Measurements from ENCODE around the gene SKP1. TPM values are rescaled to one million over a fixed set of nuclear protein-coding genes. Genes with fewer than 3 reads are reported as not detected.

Gene SKP1
- total RNA-seq, 2 donors from 2014 or later, result 357 to 427 TPM

DNA sequence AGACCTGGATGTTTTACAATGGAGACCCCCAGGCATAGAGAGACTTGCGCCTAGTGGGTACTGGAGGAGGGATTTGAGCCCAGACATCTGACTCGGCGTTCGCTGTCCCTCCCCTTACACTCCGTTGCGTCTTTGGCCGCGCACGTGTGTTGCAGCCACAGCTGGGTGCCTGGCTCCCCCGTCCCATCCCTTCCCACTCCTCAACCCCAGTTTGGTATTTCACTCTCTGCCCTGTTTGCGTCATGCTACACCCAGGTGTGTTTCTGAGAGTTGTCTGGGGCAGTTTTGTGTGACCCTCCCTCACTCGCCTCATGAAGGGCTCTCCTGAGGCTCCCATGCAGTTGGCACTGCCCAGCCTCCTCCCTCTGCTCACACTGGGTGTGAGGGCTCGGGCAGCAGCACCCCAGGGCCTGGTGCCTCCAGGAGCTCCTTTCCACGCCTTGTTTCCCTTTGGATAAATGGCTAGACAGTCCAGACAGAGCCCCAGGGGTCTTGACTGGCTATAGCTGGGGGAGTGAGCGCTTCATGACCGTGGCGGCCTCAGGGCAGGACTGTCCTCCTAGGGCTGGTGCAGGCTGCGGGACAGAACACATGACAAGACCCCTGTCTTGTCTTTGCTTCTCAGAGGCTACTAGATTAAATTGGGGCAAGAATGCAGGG, 48.6 kb downstream of the SKP1 start:
- Histone ChIP-seq H3K4me1 (ENCODE audit: control insufficient read depth, insufficient read depth, low read length) (no peaks in the 10 kb centered on the region), H3K9ac (ENCODE audit: extremely low read depth, low read length, poor library complexity, severe bottlenecking) (no peak overlapping the region), H3K9me3 (ENCODE audit: control insufficient read depth, low read length) (no peaks in the 10 kb centered on the region), H3K27me3 (ENCODE audit: control insufficient read depth, insufficient read depth, low read length, poor library complexity, severe bottlenecking) (no peaks in the 10 kb centered on the region), H3K36me3 (ENCODE audit: control insufficient read depth, insufficient read depth, low read length) (peaks cover 4% of the 10 kb centered on the region), H3K4me3 (ENCODE audit: low read length) (no peak overlapping the region), H3K27ac (ENCODE audit: low read depth, low read length) (peak overlapping the region; percentile 38)
- Mint-ChIP-seq H3K27me3 (ENCODE audit: insufficient read depth) (no peaks in the 10 kb centered on the region), H3K27ac (no peak overlapping the region), H3K4me3 (no peak overlapping the region), H3K4me1 (peaks cover 2% of the 10 kb centered on the region), H3K9me3 (no peaks in the 10 kb centered on the region), H3K36me3 (ENCODE audit: low read depth) (peaks cover 12% of the 10 kb centered on the region)
- TF ChIP-seq CTCF (conservative IDR thresholded peaks at IDR 0.05), result no peak
- 92 to 96% methylated on average over 12 to 18 of the region's 18 CpGs for WGBS, 2 experiments (ENCODE audit: insufficient coverage in 1 of 2, insufficient read length in 1 of 2)
- DNase-seq, result no peak

- WGBS, 2 experiments (ENCODE audit: insufficient coverage in 1 of 2, insufficient read length in 1 of 2), result 90 to 95% methylated on average over 5 to 15 of the region's 15 CpGs
- H3K36me3 Mint-ChIP-seq (ENCODE audit: low read depth), result peaks cover 12% of the 10 kb centered on the region
These were observed 49.3 kb downstream of the SKP1 start for GRCh38 chr5:134127376-134127861.

More at GRCh38 chr5:134127376-134127861, 49.3 kb downstream of the SKP1 start:
- H3K27me3 ChIP-seq (ENCODE audit: control insufficient read depth, insufficient read depth, low read length, poor library complexity, severe bottlenecking), result no peaks in the 10 kb centered on the region
- H3K9me3 ChIP-seq (ENCODE audit: control insufficient read depth, low read length), result no peaks in the 10 kb centered on the region
- no peak for TF ChIP-seq CTCF (conservative IDR thresholded peaks at IDR 0.05)
- no peak for DNase-seq
- H3K36me3 ChIP-seq (ENCODE audit: control insufficient read depth, insufficient read depth, low read length), result peaks cover 4% of the 10 kb centered on the region
- peaks cover 8% of the 10 kb centered on the region for H3K4me1 Mint-ChIP-seq
- H3K4me1 ChIP-seq (ENCODE audit: control insufficient read depth, insufficient read depth, low read length), result no peaks in the 10 kb centered on the region
- H3K27me3 Mint-ChIP-seq (ENCODE audit: insufficient read depth), result no peaks in the 10 kb centered on the region
- peak overlapping the region; percentile 48 for H3K27ac Mint-ChIP-seq
- no peak overlapping the region for H3K9ac ChIP-seq (ENCODE audit: extremely low read depth, low read length, poor library complexity, severe bottlenecking)
- H3K4me3 ChIP-seq (ENCODE audit: low read length), result no peak overlapping the region
- no peak overlapping the region for H3K27ac ChIP-seq (ENCODE audit: low read depth, low read length)
- no peaks in the 10 kb centered on the region for H3K9me3 Mint-ChIP-seq
- H3K4me3 Mint-ChIP-seq, result no peak overlapping the region
